H1 (cell line): Measurements from ENCODE around the gene SLC9A4.

Source experiments
- CTCF ChIP-seq, 3 experiments: IDR thresholded peaks; 1 replicate in 2 of 3; 2 replicates in 1 of 3; pipeline versions ENCODE4 v1.5.1 to v1.6.1; 2011; ENCODE audit warnings: low read length in 3 of 3, mild to moderate bottlenecking in 3 of 3, inconsistent platforms in 2 of 3, low read depth in 1 of 3, moderate library complexity in 1 of 3; ENCODE audit not compliant: insufficient read depth in 1 of 3; ENCODE audit errors: control extremely low read depth in 1 of 3
- POLR2A ChIP-seq, 2 experiments: IDR thresholded peaks; 1 replicate in 1 of 2; 2 replicates in 1 of 2; pipeline ENCODE4 v1.6.1; 2011; ENCODE audit warnings: low read depth in 2 of 2, low read length in 2 of 2, mild to moderate bottlenecking in 2 of 2; ENCODE audit errors: control extremely low read depth in 1 of 2
- SIX5 ChIP-seq: IDR thresholded peaks from 2 replicates; pipeline ENCODE4 v1.6.1; 2011; ENCODE audit warnings: mild to moderate bottlenecking, low read depth, low read length
- TAF1 ChIP-seq: IDR thresholded peaks from 2 replicates; pipeline ENCODE4 v1.6.1; 2011; ENCODE audit warnings: mild to moderate bottlenecking, low read depth, low read length
- TBP ChIP-seq: IDR thresholded peaks from 2 replicates; pipeline ENCODE4 v1.6.1; 2011; ENCODE audit warnings: low read depth, low read length, improper control_type of control experiment
- TCF12 ChIP-seq: IDR thresholded peaks from 2 replicates; pipeline ENCODE4 v1.6.1; 2011; ENCODE audit warnings: low read depth, mild to moderate bottlenecking, low read length

- TF ChIP-seq POLR2A (IDR thresholded peaks at IDR 0.05; ENCODE audit: control extremely low read depth in 1 of 2, low read depth in 2 of 2, low read length in 2 of 2) (no peak), CTCF (IDR thresholded peaks at IDR 0.05; ENCODE audit: control extremely low read depth in 1 of 3, insufficient read depth in 1 of 3, low read depth in 1 of 3, low read length in 3 of 3) (no peak), TBP (no peak), TCF12 (no peak), TAF1 (no peak), SIX5 (no peak)
Measured at GRCh38 chr2:102486941-102487702, 14.1 kb downstream of the SLC9A4 start.
